Body of pancreas (tissue), 4 donors: ENCODE data around the gene NDUFA11. TPM values are rescaled to one million over a fixed set of nuclear protein-coding genes. Genes with fewer than 3 reads are reported as not detected.

Experiments
- ATAC-seq: fragments of 150-250 bp; one replicate; pipeline ENCODE4 v1.9.1; 2016
- DNase-seq, 4 donors: peaks; one replicate each; pipeline ENCODE4 v3.0.0-alpha.2; 2019
- H3K27ac ChIP-seq, 4 donors: fragments of 200-600 bp; sonication (generic); 1 replicate in 3 of 4; 2 replicates in 1 of 4; pipeline versions ENCODE4 v1.5.1 to v1.6.1; 2016 to 2019; ENCODE audit warnings: mild to moderate bottlenecking in 1 of 4, mixed read lengths in 1 of 4, moderate library complexity in 1 of 4
- H3K27me3 ChIP-seq, 2 donors: fragments of 200-600 bp; sonication (generic); one replicate each; pipeline ENCODE4 v1.6.0; 2016; ENCODE audit warnings: mild to moderate bottlenecking in 1 of 2
- H3K36me3 ChIP-seq, 2 donors: fragments of 200-600 bp; sonication (generic); replicated peaks in 1 of 2; 2 replicates each; pipeline ENCODE4 v1.5.1; 2016; ENCODE audit warnings: low read depth in 2 of 2; ENCODE audit not compliant: insufficient read depth in 1 of 2
- H3K4me1 ChIP-seq: fragments of 200-600 bp; sonication (generic); one replicate; pipeline ENCODE4 v1.6.0; 2016
- H3K4me3 ChIP-seq, 2 donors: fragments of 200-600 bp; sonication (generic); 1 replicate in 1 of 2; 2 replicates in 1 of 2; pipeline ENCODE4 v1.5.1; 2016 to 2019
- H3K9me3 ChIP-seq, 3 donors: fragments of 200-600 bp; sonication (generic); 1 replicate in 2 of 3; 2 replicates in 1 of 3; pipeline ENCODE4 v1.5.1; 2016
- CTCF ChIP-seq, 7 experiments: fragments of 450-650 bp in 4 of 7; fragments of 200-600 bp in 3 of 7; sonication (generic) in 3 of 7; IDR thresholded peaks; one replicate each; pipeline ENCODE4 v1.5.1; 2016 to 2019; ENCODE audit warnings: antibody characterized with exemption in 7 of 7
- POLR2A ChIP-seq, 3 donors: fragments of 450-650 bp; IDR thresholded peaks; one replicate each; pipeline ENCODE4 v1.6.1; 2016; ENCODE audit warnings: antibody characterized with exemption in 3 of 3, mild to moderate bottlenecking in 2 of 3
- WGBS, 2 donors: methylation state at CpG; one replicate each; pipeline ENCODE4 v1.1.5; 2017; 5-methylcytosine and 5-hydroxymethylcytosine counted together
- intact Hi-C: fragments of 100-400 bp; cut with DNase I; formaldehyde crosslinking; loops from one replicate; pipeline ENCODE4 v1.15.1; 2023
- total RNA-seq, 2 donors: library from RNA; depleted of rRNA; stranded (reverse); fragments of >200 nt; gene quantifications; one replicate each; pipeline ENCODE4 v1.1.0, GENCODE V29; 2016

The NDUFA11 gene
- total RNA-seq, 2 donors from 2014 or later, result 31.6 to 79.1 TPM

GRCh38 chr19:5914946-5915781 is 11.6 kb upstream of the NDUFA11 start:
- ATAC-seq, result peak; percentile 22
- TF ChIP-seq CTCF (IDR thresholded peaks at IDR 0.05) (peak in 1 of 7 experiments; percentile 3), POLR2A (IDR thresholded peaks at IDR 0.05) (no peak)
- Histone ChIP-seq H3K4me1 (peaks cover 16% of the 10 kb centered on the region), H3K27me3 (no peaks in the 10 kb centered on the region), H3K4me3 (no peak overlapping the region), H3K36me3 (peaks cover 0 to 28% of the 10 kb centered on the region in 2 donors), H3K9me3 (no peaks in the 10 kb centered on the region), H3K27ac (peak overlapping the region in 3 of 4 donors; percentile 64 to 79 (median 76))
- intact Hi-C loops, result no loop called here
- DNase-seq, result peak; percentile 35 to 56 (median 48)
- 60 to 84% methylated on average over 9 to 42 of the region's 42 CpGs for WGBS, 2 donors

DNA sequence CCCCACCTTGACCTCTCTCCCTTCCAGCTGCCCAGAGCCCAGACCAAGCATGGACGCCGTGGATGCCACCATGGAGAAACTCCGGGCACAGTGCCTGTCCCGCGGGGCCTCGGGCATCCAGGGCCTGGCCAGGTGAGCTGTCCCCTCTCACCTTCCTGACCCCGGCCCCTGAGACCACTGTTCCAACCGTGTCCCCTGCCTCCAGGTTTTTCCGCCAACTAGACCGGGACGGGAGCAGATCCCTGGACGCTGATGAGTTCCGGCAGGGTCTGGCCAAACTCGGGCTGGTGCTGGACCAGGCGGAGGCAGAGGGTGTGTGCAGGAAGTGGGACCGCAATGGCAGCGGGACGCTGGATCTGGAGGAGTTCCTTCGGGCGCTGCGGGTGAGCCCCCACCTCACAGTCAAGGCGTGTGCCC is 10.8 kb upstream of the NDUFA11 start:
- 62 to 72% methylated on average over 5 to 21 of the region's 22 CpGs for WGBS, 2 donors
- ATAC-seq (peak; percentile 39), DNase-seq (no peak)
- peak overlapping the region; percentile 23 to 79 (median 70) for H3K27ac ChIP-seq
- intact Hi-C loops, result no loop called here
- H3K36me3 ChIP-seq, result peaks cover 0 to 28% of the 10 kb centered on the region in 2 donors
- H3K4me3 ChIP-seq, result no peak overlapping the region
- TF ChIP-seq POLR2A (IDR thresholded peaks at IDR 0.05) (no peak), CTCF (IDR thresholded peaks at IDR 0.05) (no peak)
- H3K9me3 ChIP-seq, result no peaks in the 10 kb centered on the region
- H3K27me3 ChIP-seq, result no peaks in the 10 kb centered on the region
- peaks cover 16% of the 10 kb centered on the region for H3K4me1 ChIP-seq

GRCh38 chr19:5913739-5914357 is 10.3 kb upstream of the NDUFA11 start, which contains the start of gene CAPS:
CAPS (plus strand) TSS chr19:5914254; CDS start chr19:5914407, 153 bp downstream.
- Histone ChIP-seq H3K27me3 (no peaks in the 10 kb centered on the region), H3K27ac (peak within 1 kb of the TSS; percentile 23 to 79 (median 70)), H3K4me3 (no peak within 1 kb of the TSS), H3K9me3 (no peaks in the 10 kb centered on the region), H3K4me1 (peaks cover 16% of the 10 kb centered on the region), H3K36me3 (peaks cover 0 to 24% of the 10 kb centered on the region in 2 donors)
- WGBS, 2 donors, result 56 to 75% methylated on average over 5 to 10 of the region's 10 CpGs
- intact Hi-C loops, result no loop called here
- TF ChIP-seq POLR2A (IDR thresholded peaks at IDR 0.05) (peak; percentile 20 to 59 (median 50)), CTCF (IDR thresholded peaks at IDR 0.05) (no peak)
- ATAC-seq (peak; percentile 88), DNase-seq (peak; percentile 72 to 89 (median 84))

DNA sequence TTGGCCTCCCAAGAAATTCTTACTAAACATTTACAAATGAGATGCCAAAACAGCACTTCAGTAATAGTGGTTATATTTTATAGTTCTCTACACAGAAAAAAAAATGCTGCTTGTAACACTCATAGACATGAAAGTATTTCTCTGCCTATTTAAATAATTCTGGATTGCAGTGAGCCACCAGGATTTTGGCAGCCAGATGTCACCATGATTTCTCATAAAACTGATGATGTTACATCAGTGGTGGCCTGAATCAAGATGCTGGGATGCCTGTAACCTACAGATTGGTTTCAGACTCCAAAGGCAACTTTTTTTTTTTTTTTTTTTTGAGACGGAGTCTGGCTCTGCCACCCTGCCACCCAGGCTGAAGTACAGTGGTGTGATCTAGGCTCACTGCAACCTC is 7.8 kb upstream of the NDUFA11 start:
- 90 to 100% methylated on average over 1 of the region's 1 CpG for WGBS, 2 donors
- Histone ChIP-seq H3K4me3 (no peak overlapping the region), H3K27ac (no peak overlapping the region), H3K4me1 (peaks cover 18% of the 10 kb centered on the region), H3K27me3 (no peaks in the 10 kb centered on the region), H3K36me3 (peaks cover 0 to 2% of the 10 kb centered on the region in 2 donors), H3K9me3 (no peaks in the 10 kb centered on the region)
- ATAC-seq (no peak), DNase-seq (no peak)
- intact Hi-C loops, result no loop called here
- TF ChIP-seq CTCF (IDR thresholded peaks at IDR 0.05) (no peak), POLR2A (IDR thresholded peaks at IDR 0.05) (no peak)
